K562 (cell line): ENCODE results near the gene C6orf62. TPM values are rescaled to one million over a fixed set of nuclear protein-coding genes. Genes with fewer than 3 reads are reported as not detected.
A peak's percentile ranks its signal among the peaks of the same experiment; 100 is the strongest.

Source experiments
- CC2D1A ChIP-seq: fragments of 450-650 bp; IDR thresholded peaks from 2 replicates; pipeline ENCODE4 v1.6.1; 2017; ENCODE audit warnings: mild to moderate bottlenecking
- IFI16 ChIP-seq: fragments of 250-450 bp; sonication (Bioruptor Pico); IDR thresholded peaks from 2 replicates; pipeline ENCODE4 v2.1.2; 2022; ENCODE audit warnings: mild to moderate bottlenecking, inconsistent platforms
- KAT7 ChIP-seq: sonication (generic); formaldehyde crosslinking; IDR thresholded peaks from 2 replicates; pipeline ENCODE4 v1.8.0; 2022; ENCODE audit warnings: missing genetic modification reagents, mild to moderate bottlenecking, borderline replicate concordance
- LCOR ChIP-seq: sonication (generic); formaldehyde crosslinking; IDR thresholded peaks from 2 replicates; pipeline ENCODE4 v1.8.0; 2022; ENCODE audit warnings: mild to moderate bottlenecking, missing genetic modification reagents
- MAZ ChIP-seq, 2 experiments: fragments of 450-650 bp in 1 of 2; sonication (generic) in 1 of 2; formaldehyde crosslinking; IDR thresholded peaks in 1 of 2; conservative IDR thresholded peaks in 1 of 2; 2 replicates each; pipeline versions ENCODE4 v1.4.0 to v1.5.0; 2020; ENCODE audit warnings: mild to moderate bottlenecking in 1 of 2, missing genetic modification reagents in 1 of 2
- NFE2 ChIP-seq: IDR thresholded peaks from 2 replicates; pipeline ENCODE4 v1.6.1; 2014; ENCODE audit warnings: antibody characterized with exemption, low read depth
- POLR2A ChIP-seq: fragments of 450-650 bp; conservative IDR thresholded peaks from 2 replicates; pipeline ENCODE4 v1.6.1; 2016
- POLR2AphosphoS5 ChIP-seq: IDR thresholded peaks from 2 replicates; pipeline ENCODE4 v1.6.1; 2011; ENCODE audit warnings: mild to moderate bottlenecking, low read depth, low read length, moderate library complexity; ENCODE audit not compliant: control insufficient read depth, insufficient read depth
- SMARCA4 ChIP-seq: fragments of 450-650 bp; IDR thresholded peaks from 2 replicates; pipeline ENCODE4 v1.6.1; 2016
- SMARCC2 ChIP-seq: fragments of 450-650 bp; IDR thresholded peaks from 2 replicates; pipeline ENCODE4 v1.6.1; 2017; ENCODE audit warnings: antibody characterized with exemption, moderate library complexity, mild to moderate bottlenecking, low read depth
- SP1 ChIP-seq: sonication (generic); formaldehyde crosslinking; IDR thresholded peaks from 2 replicates; pipeline ENCODE4 v1.8.1; 2022; ENCODE audit warnings: mild to moderate bottlenecking, missing genetic modification reagents
- XRCC5 ChIP-seq: fragments of 200-400 bp; formaldehyde crosslinking; IDR thresholded peaks from 2 replicates; pipeline ENCODE4 v1.6.1; 2017; ENCODE audit warnings: low read depth, mild to moderate bottlenecking, low read length
- ZNF224 ChIP-seq: sonication (generic); formaldehyde crosslinking; IDR thresholded peaks from 2 replicates; pipeline ENCODE4 v1.8.0; 2022; ENCODE audit warnings: mild to moderate bottlenecking, missing genetic modification reagents
- ZNF551 ChIP-seq: fragments of 250-450 bp; sonication (Bioruptor Pico); IDR thresholded peaks from 2 replicates; pipeline ENCODE4 v1.5.0; 2021; ENCODE audit warnings: mild to moderate bottlenecking, moderate library complexity
- polyA plus RNA-seq, 8 experiments: library from polyadenylated mRNA; depleted of rRNA in 4 of 8; stranded (reverse) in 5 of 8; unstranded in 3 of 8; fragments of >200 nt; fragmentation: Nextera tagmentation in 2 of 8; fragmentation: Illumina TruSeq in 1 of 8; extraction: Ambion mirVana in 2 of 8; extraction: Trizol in 1 of 8; gene quantifications; 2 replicates each; pipeline versions ENCODE4 v1.2.1 to v1.2.3, GENCODE V29; 2011 to 2014; ENCODE audit warnings: inconsistent platforms in 1 of 8, missing spikeins in 1 of 8
- total RNA-seq, 7 experiments: library from RNA; depleted of rRNA in 6 of 7; stranded (reverse); fragments of >200 nt in 6 of 7; fragmentation: Illumina TruSeq in 2 of 7; extraction: Trizol in 2 of 7; gene quantifications; 2 replicates each; pipeline versions ENCODE4 v1.2.1 to v1.2.3, GENCODE V29; 2011 to 2021; ENCODE audit warnings: low replicate concordance in 1 of 7
- TF ChIP-seq, protein P1 (sequence below): fragments of 450-650 bp; IDR thresholded peaks from 2 replicates; pipeline ENCODE4 v1.6.1; 2018; ENCODE audit warnings: mild to moderate bottlenecking, low read depth; ENCODE audit not compliant: partially characterized antibody
- TF ChIP-seq, protein P2 (sequence below): sonication (generic); formaldehyde crosslinking; IDR thresholded peaks from 2 replicates; pipeline ENCODE4 v1.8.0; 2022; ENCODE audit warnings: missing genetic modification reagents, mild to moderate bottlenecking, moderate library complexity, borderline replicate concordance
- TF ChIP-seq, protein P3 (sequence below): fragments of 450-650 bp; IDR thresholded peaks from 2 replicates; pipeline ENCODE4 v1.6.1; 2018; ENCODE audit not compliant: partially characterized antibody

C6orf62 gene
- total and polyA plus RNA-seq, 9 of the 15 experiments (the other 6 are each of a cell fraction or from before 2014, with no cell fraction given), result 48.5 to 579 (median 111) TPM

DNA sequence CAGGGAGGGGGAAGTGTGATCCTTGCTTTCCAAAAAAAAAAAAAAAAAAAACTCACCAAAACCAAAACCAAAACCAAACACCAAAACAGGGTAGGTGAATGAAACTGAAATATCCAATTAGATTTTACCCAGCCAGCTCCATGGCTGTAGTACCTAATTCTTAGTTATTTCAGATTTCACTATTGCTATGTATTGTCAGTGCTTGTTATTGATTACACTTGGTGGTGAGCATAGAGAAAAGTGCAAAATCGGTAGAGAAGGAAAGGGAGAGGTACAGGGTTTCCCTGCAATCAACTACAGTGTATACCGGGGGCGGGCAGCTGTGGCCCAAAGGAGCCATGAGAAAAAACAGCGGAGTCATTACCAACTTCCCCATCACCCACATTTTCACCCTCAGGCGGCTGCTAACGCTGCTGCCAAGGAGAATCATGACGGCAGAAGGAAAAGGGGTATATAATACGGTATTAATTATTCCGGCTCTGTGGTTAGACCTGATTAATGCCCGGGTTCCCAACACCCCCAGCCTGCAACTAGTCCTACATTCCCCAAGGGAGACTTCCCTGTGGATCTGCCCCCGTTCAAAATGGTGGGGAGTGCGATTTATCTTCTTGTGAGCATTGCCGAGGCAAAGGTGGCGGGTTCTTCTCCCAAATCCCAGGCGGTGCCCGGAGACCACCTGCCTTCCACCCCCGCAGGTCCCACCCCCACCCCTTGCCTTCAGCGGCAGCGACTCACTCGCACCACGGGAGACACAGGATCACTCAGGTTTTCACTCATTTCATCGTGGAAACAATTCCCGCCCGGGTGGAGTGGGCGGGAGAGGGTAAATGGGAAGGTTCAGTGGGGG, at the start of gene C6orf62 (continued):
- TF ChIP-seq, protein P1, sequence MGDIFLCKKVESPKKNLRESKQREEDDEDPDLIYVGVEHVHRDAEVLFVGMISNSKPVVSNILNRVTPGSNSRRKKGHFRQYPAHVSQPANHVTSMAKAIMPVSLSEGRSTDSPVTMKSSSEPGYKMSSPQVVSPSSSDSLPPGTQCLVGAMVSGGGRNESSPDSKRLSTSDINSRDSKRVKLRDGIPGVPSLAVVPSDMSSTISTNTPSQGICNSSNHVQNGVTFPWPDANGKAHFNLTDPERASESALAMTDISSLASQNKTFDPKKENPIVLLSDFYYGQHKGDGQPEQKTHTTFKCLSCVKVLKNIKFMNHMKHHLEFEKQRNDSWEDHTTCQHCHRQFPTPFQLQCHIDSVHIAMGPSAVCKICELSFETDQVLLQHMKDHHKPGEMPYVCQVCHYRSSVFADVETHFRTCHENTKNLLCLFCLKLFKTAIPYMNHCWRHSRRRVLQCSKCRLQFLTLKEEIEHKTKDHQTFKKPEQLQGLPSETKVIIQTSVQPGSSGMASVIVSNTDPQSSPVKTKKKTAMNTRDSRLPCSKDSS, result no peak
- no peak for TF ChIP-seq CC2D1A
- peak; percentile 35 for TF ChIP-seq SMARCA4
- peak; percentile 29 for TF ChIP-seq SP1 (CRISPR knock-in tag)
- TF ChIP-seq, protein P2, sequence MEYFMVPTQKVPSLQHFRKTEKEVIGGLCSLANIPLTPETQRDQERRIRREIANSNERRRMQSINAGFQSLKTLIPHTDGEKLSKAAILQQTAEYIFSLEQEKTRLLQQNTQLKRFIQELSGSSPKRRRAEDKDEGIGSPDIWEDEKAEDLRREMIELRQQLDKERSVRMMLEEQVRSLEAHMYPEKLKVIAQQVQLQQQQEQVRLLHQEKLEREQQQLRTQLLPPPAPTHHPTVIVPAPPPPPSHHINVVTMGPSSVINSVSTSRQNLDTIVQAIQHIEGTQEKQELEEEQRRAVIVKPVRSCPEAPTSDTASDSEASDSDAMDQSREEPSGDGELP (CRISPR knock-in tag), result peak; percentile 59; the same call in 1 of the 2 replicates
- peak in 1 of 2 experiments; percentile 26; a peak in 2 of 4 replicates for TF ChIP-seq MAZ (CRISPR knock-in tag; conservative IDR thresholded peaks at IDR 0.05 in 1 of 2, IDR thresholded peaks at IDR 0.05 in 1 of 2)
- no peak for TF ChIP-seq ZNF551
- TF ChIP-seq, protein P3, sequence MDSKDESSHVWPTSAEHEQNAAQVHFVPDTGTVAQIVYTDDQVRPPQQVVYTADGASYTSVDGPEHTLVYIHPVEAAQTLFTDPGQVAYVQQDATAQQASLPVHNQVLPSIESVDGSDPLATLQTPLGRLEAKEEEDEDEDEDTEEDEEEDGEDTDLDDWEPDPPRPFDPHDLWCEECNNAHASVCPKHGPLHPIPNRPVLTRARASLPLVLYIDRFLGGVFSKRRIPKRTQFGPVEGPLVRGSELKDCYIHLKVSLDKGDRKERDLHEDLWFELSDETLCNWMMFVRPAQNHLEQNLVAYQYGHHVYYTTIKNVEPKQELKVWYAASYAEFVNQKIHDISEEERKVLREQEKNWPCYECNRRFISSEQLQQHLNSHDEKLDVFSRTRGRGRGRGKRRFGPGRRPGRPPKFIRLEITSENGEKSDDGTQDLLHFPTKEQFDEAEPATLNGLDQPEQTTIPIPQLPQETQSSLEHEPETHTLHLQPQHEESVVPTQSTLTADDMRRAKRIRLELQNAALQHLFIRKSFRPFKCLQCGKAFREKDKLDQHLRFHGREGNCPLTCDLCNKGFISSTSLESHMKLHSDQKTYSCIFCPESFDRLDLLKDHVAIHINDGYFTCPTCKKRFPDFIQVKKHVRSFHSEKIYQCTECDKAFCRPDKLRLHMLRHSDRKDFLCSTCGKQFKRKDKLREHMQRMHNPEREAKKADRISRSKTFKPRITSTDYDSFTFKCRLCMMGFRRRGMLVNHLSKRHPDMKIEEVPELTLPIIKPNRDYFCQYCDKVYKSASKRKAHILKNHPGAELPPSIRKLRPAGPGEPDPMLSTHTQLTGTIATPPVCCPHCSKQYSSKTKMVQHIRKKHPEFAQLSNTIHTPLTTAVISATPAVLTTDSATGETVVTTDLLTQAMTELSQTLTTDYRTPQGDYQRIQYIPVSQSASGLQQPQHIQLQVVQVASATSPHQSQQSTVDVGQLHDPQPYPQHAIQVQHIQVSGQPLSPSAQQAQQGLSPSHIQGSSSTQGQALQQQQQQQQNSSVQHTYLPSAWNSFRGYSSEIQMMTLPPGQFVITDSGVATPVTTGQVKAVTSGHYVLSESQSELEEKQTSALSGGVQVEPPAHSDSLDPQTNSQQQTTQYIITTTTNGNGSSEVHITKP, result peak; percentile 25
- 0 out of 2 replicates have a peak, but pooled peaks have one; percentile 39 for TF ChIP-seq SMARCC2
- peak; percentile 52; the same call in 1 of the 2 replicates for TF ChIP-seq KAT7 (CRISPR knock-in tag)
- peak; percentile 20; the same call in 1 of the 2 replicates for TF ChIP-seq POLR2AphosphoS5
- 0 out of 2 replicates have a peak, but pooled peaks have one; percentile 25 for TF ChIP-seq LCOR (CRISPR knock-in tag)
- TF ChIP-seq XRCC5, result 0 out of 2 replicates have a peak, but pooled peaks have one; percentile 27
- no peak for TF ChIP-seq IFI16
- TF ChIP-seq ZNF224 (CRISPR knock-in tag), result no peak
- peak; percentile 95 for TF ChIP-seq NFE2
- peak; percentile 59; the same call in 1 of the 2 replicates for TF ChIP-seq POLR2A
